B cell (primary cell): ENCODE measurements around the gene CTPS2.

Experiments used
- EZH2 ChIP-seq: IDR thresholded peaks from 2 replicates; pipeline ENCODE4 v1.6.1; 2012; ENCODE audit warnings: borderline replicate concordance, low read depth, mild to moderate bottlenecking, moderate library complexity, low read length; ENCODE audit not compliant: insufficient read depth, poor library complexity, severe bottlenecking
- TF ChIP-seq, protein P1 (sequence below): fragments of 200-600 bp; IDR thresholded peaks from one replicate; pipeline ENCODE4 v1.8.0; 2022; ENCODE audit warnings: antibody characterized with exemption, mild to moderate bottlenecking

DNA sequence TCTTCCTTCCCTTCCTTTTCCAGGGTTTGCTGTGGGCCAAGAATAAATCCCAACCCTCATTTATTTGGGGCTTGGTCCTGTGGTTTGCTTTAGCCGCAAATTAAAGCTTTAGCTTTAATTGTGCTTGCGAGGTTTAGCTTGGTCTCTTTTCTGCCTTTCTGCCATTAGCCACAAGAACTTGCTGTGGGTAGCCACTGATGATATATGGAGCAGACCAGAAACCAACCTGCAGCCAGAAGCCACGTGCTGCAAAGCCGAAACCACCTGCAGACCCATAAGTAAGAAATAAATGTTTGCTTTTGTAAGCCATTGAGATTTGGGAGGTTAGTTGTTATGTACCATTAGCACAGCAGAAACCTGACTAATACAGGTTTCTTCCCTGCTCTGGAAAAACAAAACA lies 152.3 kb downstream of the CTPS2 start:
- TF ChIP-seq, protein P1, sequence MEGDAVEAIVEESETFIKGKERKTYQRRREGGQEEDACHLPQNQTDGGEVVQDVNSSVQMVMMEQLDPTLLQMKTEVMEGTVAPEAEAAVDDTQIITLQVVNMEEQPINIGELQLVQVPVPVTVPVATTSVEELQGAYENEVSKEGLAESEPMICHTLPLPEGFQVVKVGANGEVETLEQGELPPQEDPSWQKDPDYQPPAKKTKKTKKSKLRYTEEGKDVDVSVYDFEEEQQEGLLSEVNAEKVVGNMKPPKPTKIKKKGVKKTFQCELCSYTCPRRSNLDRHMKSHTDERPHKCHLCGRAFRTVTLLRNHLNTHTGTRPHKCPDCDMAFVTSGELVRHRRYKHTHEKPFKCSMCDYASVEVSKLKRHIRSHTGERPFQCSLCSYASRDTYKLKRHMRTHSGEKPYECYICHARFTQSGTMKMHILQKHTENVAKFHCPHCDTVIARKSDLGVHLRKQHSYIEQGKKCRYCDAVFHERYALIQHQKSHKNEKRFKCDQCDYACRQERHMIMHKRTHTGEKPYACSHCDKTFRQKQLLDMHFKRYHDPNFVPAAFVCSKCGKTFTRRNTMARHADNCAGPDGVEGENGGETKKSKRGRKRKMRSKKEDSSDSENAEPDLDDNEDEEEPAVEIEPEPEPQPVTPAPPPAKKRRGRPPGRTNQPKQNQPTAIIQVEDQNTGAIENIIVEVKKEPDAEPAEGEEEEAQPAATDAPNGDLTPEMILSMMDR: no peak
- no peak for TF ChIP-seq EZH2
